Loucy (cell line): ENCODE data around the gene WDR93.

Experiments used
- H2AFZ ChIP-seq: fragments of 200-600 bp; sonication (generic); 2 replicates; pipeline ENCODE4 v1.6.0; 2016; ENCODE audit warnings: antibody characterized with exemption, mild to moderate bottlenecking, low read length, moderate library complexity
- H3F3A ChIP-seq: fragments of 200-600 bp; 2 replicates; pipeline ENCODE4 v1.6.0; 2016; ENCODE audit warnings: antibody characterized with exemption, low read depth, mild to moderate bottlenecking
- H3K27me3 ChIP-seq: fragments of 200-600 bp; sonication (generic); 2 replicates; pipeline ENCODE4 v1.6.1; 2014; ENCODE audit warnings: low read length, mild to moderate bottlenecking; ENCODE audit not compliant: insufficient read depth, poor library complexity, severe bottlenecking
- H3K36me3 ChIP-seq: fragments of 200-600 bp; sonication (generic); 2 replicates; pipeline ENCODE4 v1.6.1; 2016; ENCODE audit warnings: low read length; ENCODE audit not compliant: insufficient read depth
- H3K4me1 ChIP-seq: fragments of 200-600 bp; sonication (generic); 2 replicates; pipeline ENCODE4 v1.5.1; 2014; ENCODE audit warnings: low read length, mild to moderate bottlenecking; ENCODE audit not compliant: insufficient read depth, poor library complexity, severe bottlenecking
- H3K4me2 ChIP-seq: fragments of 200-600 bp; sonication (generic); 2 replicates; pipeline ENCODE4 v1.6.0; 2014; ENCODE audit warnings: antibody characterized with exemption, low read length, low read depth, mild to moderate bottlenecking; ENCODE audit not compliant: poor library complexity, severe bottlenecking
- H3K4me3 ChIP-seq: fragments of 200-600 bp; sonication (generic); 2 replicates; pipeline ENCODE4 v1.5.1; 2014; ENCODE audit warnings: low read length, mild to moderate bottlenecking, mixed read lengths; ENCODE audit not compliant: poor library complexity, severe bottlenecking
- H3K79me2 ChIP-seq: fragments of 200-600 bp; sonication (generic); 2 replicates; pipeline ENCODE4 v1.6.1; 2014; ENCODE audit warnings: low read length; ENCODE audit not compliant: insufficient read depth
- H3K9ac ChIP-seq: fragments of 200-600 bp; sonication (generic); 2 replicates; pipeline ENCODE4 v1.6.0; 2014; ENCODE audit warnings: mild to moderate bottlenecking, low read depth, low read length, moderate library complexity; ENCODE audit not compliant: poor library complexity, severe bottlenecking
- H3K9me2 ChIP-seq: fragments of 200-600 bp; sonication (generic); replicated peaks from 2 replicates; pipeline ENCODE4 v1.6.1; 2016; ENCODE audit warnings: low read depth, low read length, mixed read lengths
- H3K9me3 ChIP-seq: fragments of 200-600 bp; sonication (generic); 2 replicates; pipeline ENCODE4 v1.6.1; 2014; ENCODE audit warnings: mild to moderate bottlenecking, antibody characterized with exemption, low read length, low read depth; ENCODE audit not compliant: insufficient read depth
- H4K20me1 ChIP-seq: fragments of 200-600 bp; sonication (generic); 2 replicates; pipeline ENCODE4 v1.6.0; 2014; ENCODE audit warnings: antibody characterized with exemption, low read length, mild to moderate bottlenecking; ENCODE audit not compliant: insufficient read depth, poor library complexity, severe bottlenecking
- CTCF ChIP-seq: fragments of 200-600 bp; sonication (generic); conservative IDR thresholded peaks from 2 replicates; pipeline ENCODE4 v1.5.1; 2014; ENCODE audit warnings: mild to moderate bottlenecking, antibody characterized with exemption, low read length
- EZH2phosphoT487 ChIP-seq: fragments of 200-600 bp; IDR thresholded peaks from 2 replicates; pipeline ENCODE4 v1.6.1; 2018; ENCODE audit warnings: antibody characterized with exemption, mild to moderate bottlenecking, moderate library complexity, borderline replicate concordance

The WDR93 gene

GRCh38 chr15:89768071-89768500 is 77.5 kb downstream of the WDR93 start:
- no peaks in the 10 kb centered on the region for H3K9me3 ChIP-seq
- H3K4me1 ChIP-seq: no peaks in the 10 kb centered on the region
- no peaks in the 10 kb centered on the region for H3K36me3 ChIP-seq
- H2AFZ ChIP-seq: no peak overlapping the region
- H3K79me2 ChIP-seq: no peaks in the 10 kb centered on the region
- no peaks in the 10 kb centered on the region for H3K27me3 ChIP-seq
- H3K9ac ChIP-seq: no peak overlapping the region
- no peak for TF ChIP-seq EZH2phosphoT487
- no peak overlapping the region for H3K4me2 ChIP-seq
- no peaks in the 10 kb centered on the region for H3K9me2 ChIP-seq
- H3F3A ChIP-seq: no peaks in the 10 kb centered on the region
- H3K4me3 ChIP-seq: no peak overlapping the region
- H4K20me1 ChIP-seq: no peaks in the 10 kb centered on the region

GRCh38 chr15:89769366-89769765 is 78.8 kb downstream of the WDR93 start:
- TF ChIP-seq EZH2phosphoT487 (no peak), CTCF (no peak)
- no peak overlapping the region for H3K9ac ChIP-seq
- no peaks in the 10 kb centered on the region for H3K79me2 ChIP-seq
- no peaks in the 10 kb centered on the region for H3F3A ChIP-seq
- no peak overlapping the region for H3K4me2 ChIP-seq
- H3K4me1 ChIP-seq: no peaks in the 10 kb centered on the region
- no peak overlapping the region for H2AFZ ChIP-seq
- H3K27me3 ChIP-seq: no peaks in the 10 kb centered on the region
- no peak overlapping the region for H3K4me3 ChIP-seq
- no peaks in the 10 kb centered on the region for H4K20me1 ChIP-seq
- no peaks in the 10 kb centered on the region for H3K9me3 ChIP-seq
- H3K9me2 ChIP-seq: no peaks in the 10 kb centered on the region
- no peaks in the 10 kb centered on the region for H3K36me3 ChIP-seq

- no peak for TF ChIP-seq EZH2phosphoT487
- TF ChIP-seq CTCF: no peak
- no peaks in the 10 kb centered on the region for H3K9me3 ChIP-seq
- H3K4me3 ChIP-seq: no peak overlapping the region
- H4K20me1 ChIP-seq: no peaks in the 10 kb centered on the region
- H3K27me3 ChIP-seq: no peaks in the 10 kb centered on the region
- H3K79me2 ChIP-seq: no peaks in the 10 kb centered on the region
- H3K9me2 ChIP-seq: no peaks in the 10 kb centered on the region
- H3K4me2 ChIP-seq: no peak overlapping the region
- no peaks in the 10 kb centered on the region for H3K36me3 ChIP-seq
- H3F3A ChIP-seq: no peaks in the 10 kb centered on the region
- no peak overlapping the region for H3K9ac ChIP-seq
- no peak overlapping the region for H2AFZ ChIP-seq
- no peaks in the 10 kb centered on the region for H3K4me1 ChIP-seq
Observed at GRCh38 chr15:89770041-89770440, 79.4 kb downstream of the WDR93 start.

GRCh38 chr15:89772932-89773583 is 82.4 kb downstream of the WDR93 start:
- H2AFZ ChIP-seq: no peak overlapping the region
- H3K9me2 ChIP-seq: no peaks in the 10 kb centered on the region

More at GRCh38 chr15:89772932-89773583, 82.4 kb downstream of the WDR93 start:
- Histone ChIP-seq H3K4me2 (no peak overlapping the region), H3K9ac (no peak overlapping the region), H3F3A (no peaks in the 10 kb centered on the region), H3K79me2 (no peaks in the 10 kb centered on the region), H3K27me3 (no peaks in the 10 kb centered on the region), H4K20me1 (no peaks in the 10 kb centered on the region), H3K4me3 (no peak overlapping the region), H3K36me3 (no peaks in the 10 kb centered on the region), H3K4me1 (peaks cover 4% of the 10 kb centered on the region), H3K9me3 (no peaks in the 10 kb centered on the region)
- TF ChIP-seq CTCF (peak; percentile 46), EZH2phosphoT487 (no peak)
